ENCODE measurements around the gene PPA1.
"Not testable (repeated sequence)": the region's sequence is repeated elsewhere in the genome, so short reads cannot be mapped to it uniquely, and the experiment has no call there.

Gene PPA1

DNA sequence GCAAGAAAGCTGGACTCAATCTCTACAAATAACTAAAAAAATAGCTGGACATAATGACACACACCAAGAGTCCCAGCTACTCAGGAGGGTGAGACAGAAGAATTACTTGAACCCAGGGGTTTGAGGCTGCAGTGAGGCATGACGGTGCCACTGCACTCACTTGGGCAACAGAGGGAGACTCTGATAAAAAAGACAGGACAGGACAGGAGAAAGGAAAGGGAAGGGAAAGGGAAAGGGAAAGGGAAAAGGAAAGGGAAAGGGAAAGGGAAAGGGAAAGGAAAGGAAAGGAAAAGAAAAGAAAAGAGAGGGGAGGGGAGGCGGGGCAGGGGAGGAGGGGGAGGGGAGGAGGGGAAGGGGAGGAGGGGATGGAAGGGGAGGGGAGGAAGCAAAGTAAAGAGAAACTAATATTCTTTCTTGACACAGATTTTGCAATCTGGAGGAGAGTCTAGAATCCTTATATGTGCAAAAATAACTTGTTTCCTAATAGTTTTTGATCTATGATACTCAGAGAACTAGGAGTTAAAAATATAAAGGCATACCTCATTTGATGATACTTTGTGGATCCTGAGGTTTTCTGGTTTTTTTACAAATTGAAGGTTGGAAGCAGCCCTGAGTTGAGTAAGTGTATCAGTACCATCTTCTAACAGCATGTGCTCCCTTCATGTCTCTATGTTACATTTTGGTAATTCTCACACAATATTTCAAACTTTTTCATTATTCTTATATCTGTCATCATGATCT is 70.9 kb downstream of the PPA1 start:
- TF ChIP-seq, protein P1, sequence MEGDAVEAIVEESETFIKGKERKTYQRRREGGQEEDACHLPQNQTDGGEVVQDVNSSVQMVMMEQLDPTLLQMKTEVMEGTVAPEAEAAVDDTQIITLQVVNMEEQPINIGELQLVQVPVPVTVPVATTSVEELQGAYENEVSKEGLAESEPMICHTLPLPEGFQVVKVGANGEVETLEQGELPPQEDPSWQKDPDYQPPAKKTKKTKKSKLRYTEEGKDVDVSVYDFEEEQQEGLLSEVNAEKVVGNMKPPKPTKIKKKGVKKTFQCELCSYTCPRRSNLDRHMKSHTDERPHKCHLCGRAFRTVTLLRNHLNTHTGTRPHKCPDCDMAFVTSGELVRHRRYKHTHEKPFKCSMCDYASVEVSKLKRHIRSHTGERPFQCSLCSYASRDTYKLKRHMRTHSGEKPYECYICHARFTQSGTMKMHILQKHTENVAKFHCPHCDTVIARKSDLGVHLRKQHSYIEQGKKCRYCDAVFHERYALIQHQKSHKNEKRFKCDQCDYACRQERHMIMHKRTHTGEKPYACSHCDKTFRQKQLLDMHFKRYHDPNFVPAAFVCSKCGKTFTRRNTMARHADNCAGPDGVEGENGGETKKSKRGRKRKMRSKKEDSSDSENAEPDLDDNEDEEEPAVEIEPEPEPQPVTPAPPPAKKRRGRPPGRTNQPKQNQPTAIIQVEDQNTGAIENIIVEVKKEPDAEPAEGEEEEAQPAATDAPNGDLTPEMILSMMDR (IDR thresholded peaks at IDR 0.05; ENCODE audit: low read depth, low read length, missing control alignments) = no peak
- no peaks in the 10 kb centered on the region for H3K27me3 ChIP-seq (replicated peaks)
- in situ Hi-C loops (cut with HindIII; ENCODE audit: low pct_ligation_motif_present, low sequenced_read_pairs) = no loop called here
- peaks cover 49% of the 10 kb centered on the region for H3K36me3 ChIP-seq (replicated peaks)
- DNase-seq = no peak
- H3K27ac ChIP-seq = no peak overlapping the region
- no peak overlapping the region for H3K4me3 ChIP-seq (ENCODE audit: low read depth, low read length)

DNA sequence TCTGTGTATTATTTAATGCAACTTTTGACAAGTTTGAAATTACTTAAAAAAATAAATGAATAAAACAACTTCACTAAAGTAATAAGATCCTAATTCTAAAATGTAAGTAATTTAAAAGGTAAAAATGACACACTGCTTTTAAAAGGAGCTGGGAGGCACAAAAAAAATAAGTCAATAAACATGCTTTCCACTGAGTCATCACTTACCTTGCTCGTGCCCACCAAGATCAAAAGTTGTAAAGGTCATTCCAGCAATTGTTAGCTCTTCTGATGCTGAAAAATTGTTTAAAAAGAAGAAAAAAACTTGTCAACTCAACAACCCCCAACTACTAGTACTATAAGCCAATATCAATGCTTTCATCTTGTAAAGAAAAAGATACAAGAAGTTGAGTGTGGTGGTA is 72.4 kb downstream of the PPA1 start:
- Histone ChIP-seq H3K36me3 (replicated peaks) (peaks cover 55% of the 10 kb centered on the region), H3K27me3 (replicated peaks) (no peaks in the 10 kb centered on the region), H3K4me3 (ENCODE audit: low read depth, low read length) (no peak overlapping the region), H3K27ac (no peak overlapping the region)
- DNase-seq = no peak
- TF ChIP-seq, protein P1 (IDR thresholded peaks at IDR 0.05; ENCODE audit: low read depth, low read length, missing control alignments) = no peak
- in situ Hi-C loops (cut with HindIII; ENCODE audit: low pct_ligation_motif_present, low sequenced_read_pairs) = no loop called here

DNA sequence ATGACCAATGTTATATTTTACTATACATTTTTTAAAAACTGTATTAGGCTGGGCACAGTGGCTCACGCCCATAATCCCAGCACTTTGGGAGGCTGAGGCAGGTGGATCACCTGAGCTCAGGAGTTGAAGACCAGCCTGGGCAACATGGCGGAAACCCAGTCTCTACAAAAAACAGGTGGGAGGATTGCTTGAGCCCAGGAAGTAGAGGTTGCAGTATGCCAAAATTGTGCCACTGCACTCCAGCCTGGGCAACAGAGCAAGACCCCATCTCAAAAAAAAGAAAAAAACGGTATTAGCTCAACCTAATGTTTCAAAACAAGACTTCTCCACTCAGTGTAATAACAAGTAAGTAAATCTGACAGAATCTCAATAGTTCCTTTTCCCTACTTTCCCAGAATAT is 73.9 kb downstream of the PPA1 start:
- H3K27ac ChIP-seq; H3K27me3 ChIP-seq (replicated peaks); H3K4me3 ChIP-seq (ENCODE audit: low read depth, low read length); DNase-seq; in situ Hi-C loops (cut with HindIII; ENCODE audit: low pct_ligation_motif_present, low sequenced_read_pairs): not testable (repeated sequence)
- peaks cover 62% of the 10 kb centered on the region for H3K36me3 ChIP-seq (replicated peaks)

DNA sequence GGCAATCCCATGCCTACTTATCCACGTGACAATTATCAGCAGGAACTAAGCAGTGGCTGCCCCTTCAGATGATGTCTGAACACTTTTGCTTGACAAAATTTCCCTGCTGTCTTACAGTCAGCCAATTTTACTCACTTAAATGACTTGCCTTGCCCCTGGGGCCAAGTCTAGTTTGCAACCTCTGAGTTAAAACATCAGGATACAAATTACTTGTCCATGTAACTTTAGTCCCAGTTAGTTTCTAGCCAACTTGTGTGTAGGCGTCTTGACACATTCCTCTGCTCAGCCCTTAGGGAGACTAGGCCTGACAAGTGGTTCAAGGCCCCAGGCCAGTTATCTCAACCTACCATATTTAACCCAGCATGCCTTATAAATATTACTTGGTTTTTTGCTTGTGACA is 75.1 kb downstream of the PPA1 start:
- Histone ChIP-seq H3K4me3 (ENCODE audit: low read depth, low read length) (no peak overlapping the region), H3K27me3 (replicated peaks) (no peaks in the 10 kb centered on the region), H3K27ac (no peak overlapping the region), H3K36me3 (replicated peaks) (peaks cover 72% of the 10 kb centered on the region)
- TF ChIP-seq, protein P1 (IDR thresholded peaks at IDR 0.05; ENCODE audit: low read depth, low read length, missing control alignments) = no peak
- in situ Hi-C loops (cut with HindIII; ENCODE audit: low pct_ligation_motif_present, low sequenced_read_pairs) = no loop called here
- no peak for DNase-seq

DNA sequence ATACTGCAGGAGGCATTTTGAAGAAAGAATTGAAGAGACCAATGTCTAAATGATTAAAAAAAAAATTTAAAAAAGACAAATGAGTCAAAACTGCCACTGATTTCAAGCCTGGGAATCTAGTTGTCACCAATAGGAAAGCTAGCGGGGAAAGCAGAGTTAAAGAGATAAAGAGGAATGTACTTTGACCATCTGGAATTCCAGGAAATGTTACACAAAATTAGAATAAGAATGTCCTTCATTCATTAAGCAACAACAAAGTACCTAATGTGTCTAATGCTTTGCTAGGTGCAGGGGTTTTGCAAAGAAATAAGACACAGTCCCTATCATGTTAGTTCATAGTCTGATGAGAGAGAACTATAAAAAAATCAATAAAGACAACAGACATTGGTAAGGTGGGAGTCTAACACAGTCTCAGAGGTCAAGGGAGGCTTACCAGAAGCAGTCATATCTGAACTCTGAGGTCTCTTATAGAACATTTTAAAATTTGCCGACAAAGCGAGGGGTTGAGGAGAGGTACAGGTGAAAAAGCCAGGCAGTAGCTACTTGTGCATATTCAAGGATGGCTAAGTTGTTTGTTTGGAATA is 77.9 kb downstream of the PPA1 start:
- Histone ChIP-seq H3K36me3 (replicated peaks) (peaks cover 84% of the 10 kb centered on the region), H3K27ac (no peak overlapping the region), H3K27me3 (replicated peaks) (no peaks in the 10 kb centered on the region), H3K4me3 (ENCODE audit: low read depth, low read length) (no peak overlapping the region)
- TF ChIP-seq, protein P1 (IDR thresholded peaks at IDR 0.05; ENCODE audit: low read depth, low read length, missing control alignments) = no peak
- DNase-seq = no peak
- in situ Hi-C loops (cut with HindIII; ENCODE audit: low pct_ligation_motif_present, low sequenced_read_pairs) = no loop called here
